ENCODE data around the gene APBA3.

DNA sequence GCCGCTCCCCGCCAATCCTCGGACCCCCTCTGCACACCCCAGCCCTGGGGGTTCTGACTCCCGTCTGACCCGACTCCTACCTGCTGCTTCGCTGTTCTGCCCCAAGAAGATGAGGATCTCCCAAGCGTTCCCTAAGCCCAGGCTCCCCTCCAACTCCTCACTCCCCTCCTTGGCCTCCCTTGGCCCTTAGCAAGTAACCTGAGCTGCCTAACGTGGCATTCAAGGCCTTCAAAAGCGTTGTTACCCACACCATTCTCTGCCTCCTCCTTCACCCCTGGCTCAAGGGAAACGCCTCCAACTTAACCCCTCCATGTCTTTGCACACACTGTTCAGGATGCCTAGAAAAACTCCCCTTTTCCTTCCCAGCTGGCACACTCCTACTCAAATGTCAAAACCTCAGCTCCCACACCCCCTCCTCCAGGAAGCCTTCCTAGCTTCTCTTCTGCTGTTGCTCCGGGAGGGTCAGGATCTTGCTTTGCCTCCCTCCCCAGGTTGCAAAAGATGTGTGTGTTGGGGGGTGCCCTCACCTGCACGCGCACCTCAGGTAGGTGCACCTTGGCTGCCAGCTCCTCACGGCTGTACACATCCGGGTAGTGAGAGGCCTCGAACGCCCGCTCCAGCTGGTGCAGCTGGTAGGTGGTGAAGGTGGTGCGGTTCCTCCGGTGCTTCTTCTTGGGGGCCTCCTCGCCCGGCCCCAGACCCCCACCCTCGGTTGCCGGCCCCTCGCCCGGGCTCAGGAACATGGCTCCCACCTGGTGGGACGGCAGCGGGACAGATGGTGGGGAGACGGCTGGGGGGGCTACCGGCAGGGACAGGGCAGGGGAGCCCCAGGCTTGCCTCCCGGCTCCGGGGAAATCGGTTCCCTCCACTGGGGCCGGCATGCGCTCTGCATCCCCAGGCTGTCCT is 9.8 kb upstream of the APBA3 start:
- TF ChIP-seq RAD21 (conservative IDR thresholded peaks at IDR 0.05 in 1 of 2, IDR thresholded peaks at IDR 0.05 in 1 of 2) (no peak), CTCF (IDR thresholded peaks at IDR 0.05) (no peak), GATA3 (IDR thresholded peaks at IDR 0.05; ENCODE audit: borderline replicate concordance) (no peak), CBX2 (IDR thresholded peaks at IDR 0.05; ENCODE audit: borderline replicate concordance, low read depth) (no peak), RNF2 (IDR thresholded peaks at IDR 0.05; ENCODE audit: borderline replicate concordance, low read depth) (no peak), MAFK (IDR thresholded peaks at IDR 0.05; ENCODE audit: partially characterized antibody) (no peak), POLR2A (IDR thresholded peaks at IDR 0.05; ENCODE audit: low read length) (no peak), HDAC2 (IDR thresholded peaks at IDR 0.05) (no peak)
- TF ChIP-seq, protein P1, sequence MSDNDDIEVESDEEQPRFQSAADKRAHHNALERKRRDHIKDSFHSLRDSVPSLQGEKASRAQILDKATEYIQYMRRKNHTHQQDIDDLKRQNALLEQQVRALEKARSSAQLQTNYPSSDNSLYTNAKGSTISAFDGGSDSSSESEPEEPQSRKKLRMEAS (IDR thresholded peaks at IDR 0.05) = no peak

Data from A549 (cell line).